Endometrial microvascular endothelial cells (primary cell): ENCODE measurements around the gene FOXO6. TPM values are rescaled to one million over a fixed set of nuclear protein-coding genes. Genes with fewer than 3 reads are reported as not detected.

Experiments used
- in situ Hi-C: cut with HindIII; loops from 2 replicates; pipeline ENCODE4 v1.10.0; 2017; ENCODE audit warnings: low sequenced_read_pairs, low pct_unique_long_range_greater_than_20kb; ENCODE audit errors: inconsistent ontology term
- total RNA-seq: library from RNA; depleted of rRNA; stranded (reverse); fragments of >200 nt; gene quantifications from one replicate; pipeline ENCODE4 v1.2.3, GENCODE V29; 2015; ENCODE audit errors: inconsistent ontology term

Gene FOXO6
- total RNA-seq, 1 donor from 2014 or later = not detected

DNA sequence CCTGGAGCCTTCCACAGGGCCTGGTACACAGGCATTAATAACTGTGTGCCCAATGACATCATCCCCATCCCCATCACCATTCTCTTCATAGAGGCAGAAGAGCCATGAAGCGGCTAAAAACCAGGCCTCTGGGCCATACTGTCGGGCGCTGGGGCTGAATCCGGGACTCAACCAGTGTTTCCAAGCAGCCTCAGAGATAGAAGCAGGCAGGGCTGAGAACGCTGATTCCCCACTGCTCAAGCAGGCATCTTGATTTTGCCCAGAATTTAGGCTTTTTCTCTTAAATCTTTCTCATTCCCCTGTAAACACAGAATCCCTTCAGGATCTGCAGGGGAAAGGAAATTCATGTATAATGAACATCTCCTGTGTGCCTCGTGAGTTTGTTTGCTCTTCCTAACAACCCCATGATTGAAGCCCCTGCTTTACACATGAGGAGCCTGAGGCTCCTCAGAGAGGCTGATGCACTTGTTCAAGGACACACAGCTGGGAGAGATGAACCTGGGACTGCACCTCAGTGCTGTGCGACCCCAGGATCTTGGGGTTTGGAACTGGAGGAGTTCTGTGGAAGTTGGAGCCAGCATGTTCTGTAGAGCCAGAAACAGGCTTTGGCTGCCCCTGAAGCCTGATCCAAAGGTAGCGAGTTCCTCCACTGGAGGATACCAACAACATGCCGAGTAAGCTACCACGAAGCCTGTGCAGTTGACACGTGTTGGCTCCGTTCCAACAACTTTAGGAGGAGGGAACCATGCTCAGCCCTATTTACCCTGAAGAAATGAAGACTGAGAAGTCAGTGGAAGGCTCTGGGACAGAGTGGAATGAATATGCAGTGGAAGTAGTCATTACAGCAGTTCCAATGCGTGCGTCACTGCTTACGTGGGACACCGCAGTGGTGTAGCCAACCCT, 67.8 kb downstream of the FOXO6 start:
- in situ Hi-C loops = no loop called here

DNA sequence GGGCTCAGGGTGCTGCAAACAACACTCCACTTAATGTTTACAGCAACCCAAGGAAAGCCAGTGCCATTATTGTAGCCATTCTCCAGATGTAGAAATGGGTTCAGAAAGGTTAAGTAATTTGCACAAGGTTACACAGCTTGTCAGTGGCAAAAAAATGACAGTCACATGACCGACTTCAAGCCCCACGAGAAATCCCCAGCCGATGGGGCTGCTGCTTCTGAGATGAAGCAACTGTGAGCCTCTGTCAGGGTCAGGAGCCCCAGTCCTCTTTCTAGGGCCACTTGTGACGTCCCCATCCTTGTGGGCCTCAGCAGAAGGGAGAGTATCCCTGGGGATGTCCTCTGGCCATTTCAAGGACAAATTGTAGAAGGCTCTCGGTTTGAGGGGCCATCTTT, 68.4 kb downstream of the FOXO6 start:
- in situ Hi-C loops = no loop called here

- in situ Hi-C loops = no loop called here
Measured at GRCh38 chr1:41430069-41430468, 68.8 kb downstream of the FOXO6 start.

DNA sequence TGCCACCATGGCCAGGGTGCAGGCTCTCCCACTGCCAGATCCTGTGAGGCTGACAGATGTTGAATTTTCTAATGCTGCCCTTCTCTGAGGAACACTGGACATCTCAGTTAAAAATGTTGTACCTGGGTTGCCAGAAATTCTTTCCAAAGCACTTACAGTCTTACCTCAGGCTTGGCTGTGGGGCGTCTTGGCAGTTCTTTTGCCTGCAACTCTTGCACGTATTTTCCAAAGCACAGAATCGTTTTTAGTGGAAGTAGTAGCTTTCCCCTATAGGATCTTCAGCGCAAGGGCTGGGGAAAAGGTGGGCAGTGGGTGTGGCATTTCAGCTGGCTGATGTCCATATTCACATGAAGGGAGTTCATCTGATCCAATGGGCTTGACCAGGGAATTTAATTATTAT, 69.3 kb downstream of the FOXO6 start:
- in situ Hi-C loops = no loop called here

DNA sequence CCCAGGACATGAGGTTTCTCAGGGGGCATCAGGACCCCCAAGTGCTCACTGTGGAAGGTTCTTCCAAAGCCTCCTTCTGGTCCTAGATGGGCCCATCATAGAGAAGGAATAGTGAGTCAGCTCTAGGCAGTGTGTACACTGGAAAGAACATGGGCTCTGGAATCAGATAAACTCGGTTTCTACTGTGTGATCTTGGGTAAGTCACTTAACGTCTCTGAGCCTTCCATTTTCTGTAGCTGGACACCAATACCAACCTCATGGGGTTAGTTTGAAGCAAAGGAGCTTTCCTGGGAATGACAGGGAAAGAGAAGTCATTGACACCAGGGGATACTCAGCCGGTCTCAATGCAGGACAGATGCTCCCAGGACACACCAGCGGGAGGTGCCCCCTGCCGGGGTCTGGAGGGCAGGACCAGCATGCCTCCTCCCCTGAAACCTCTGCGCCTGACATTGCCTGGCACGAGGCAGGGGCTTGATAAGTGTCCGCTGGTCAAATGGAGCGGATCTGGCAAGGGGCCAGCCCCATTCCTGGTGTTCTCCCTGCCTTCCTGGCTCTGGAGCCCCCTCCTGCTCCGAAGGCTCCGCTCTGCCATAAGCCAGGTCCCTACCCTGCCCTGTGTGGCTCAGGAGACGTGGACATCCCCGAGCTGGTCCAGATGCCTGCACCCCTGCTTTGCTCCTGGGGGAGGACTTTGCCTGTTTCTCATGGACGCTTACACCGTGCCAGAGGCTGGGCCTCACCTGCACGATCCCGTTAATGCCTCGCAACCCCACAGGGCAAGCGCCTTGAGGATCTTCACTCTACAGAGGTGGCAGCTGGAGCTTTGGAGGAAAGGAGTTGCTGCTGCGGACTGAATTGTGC, 70.5 kb downstream of the FOXO6 start:
- in situ Hi-C loops = no loop called here

Other genes starting within 250 kb of the FOXO6 start
- 22.8 TPM for gene SCMH1, start 119.1 kb upstream of the FOXO6 start, total RNA-seq
- gene EDN2, start 123.2 kb downstream of the FOXO6 start, total RNA-seq = not detected